Loucy (cell line): ENCODE results near the gene PIP5K1C.

Source experiments
- H2AFZ ChIP-seq: fragments of 200-600 bp; sonication (generic); 2 replicates; pipeline ENCODE4 v1.6.0; 2016; ENCODE audit warnings: antibody characterized with exemption, mild to moderate bottlenecking, low read length, moderate library complexity
- H3F3A ChIP-seq: fragments of 200-600 bp; 2 replicates; pipeline ENCODE4 v1.6.0; 2016; ENCODE audit warnings: antibody characterized with exemption, low read depth, mild to moderate bottlenecking
- H3K27me3 ChIP-seq: fragments of 200-600 bp; sonication (generic); 2 replicates; pipeline ENCODE4 v1.6.1; 2014; ENCODE audit warnings: low read length, mild to moderate bottlenecking; ENCODE audit not compliant: insufficient read depth, poor library complexity, severe bottlenecking
- H3K36me3 ChIP-seq: fragments of 200-600 bp; sonication (generic); 2 replicates; pipeline ENCODE4 v1.6.1; 2016; ENCODE audit warnings: low read length; ENCODE audit not compliant: insufficient read depth
- H3K4me1 ChIP-seq: fragments of 200-600 bp; sonication (generic); 2 replicates; pipeline ENCODE4 v1.5.1; 2014; ENCODE audit warnings: low read length, mild to moderate bottlenecking; ENCODE audit not compliant: insufficient read depth, poor library complexity, severe bottlenecking
- H3K4me2 ChIP-seq: fragments of 200-600 bp; sonication (generic); 2 replicates; pipeline ENCODE4 v1.6.0; 2014; ENCODE audit warnings: antibody characterized with exemption, low read length, low read depth, mild to moderate bottlenecking; ENCODE audit not compliant: poor library complexity, severe bottlenecking
- H3K4me3 ChIP-seq: fragments of 200-600 bp; sonication (generic); 2 replicates; pipeline ENCODE4 v1.5.1; 2014; ENCODE audit warnings: low read length, mild to moderate bottlenecking, mixed read lengths; ENCODE audit not compliant: poor library complexity, severe bottlenecking
- H3K79me2 ChIP-seq: fragments of 200-600 bp; sonication (generic); 2 replicates; pipeline ENCODE4 v1.6.1; 2014; ENCODE audit warnings: low read length; ENCODE audit not compliant: insufficient read depth
- H3K9ac ChIP-seq: fragments of 200-600 bp; sonication (generic); 2 replicates; pipeline ENCODE4 v1.6.0; 2014; ENCODE audit warnings: mild to moderate bottlenecking, low read depth, low read length, moderate library complexity; ENCODE audit not compliant: poor library complexity, severe bottlenecking
- H3K9me2 ChIP-seq: fragments of 200-600 bp; sonication (generic); replicated peaks from 2 replicates; pipeline ENCODE4 v1.6.1; 2016; ENCODE audit warnings: low read depth, low read length, mixed read lengths
- H3K9me3 ChIP-seq: fragments of 200-600 bp; sonication (generic); 2 replicates; pipeline ENCODE4 v1.6.1; 2014; ENCODE audit warnings: mild to moderate bottlenecking, antibody characterized with exemption, low read length, low read depth; ENCODE audit not compliant: insufficient read depth
- H4K20me1 ChIP-seq: fragments of 200-600 bp; sonication (generic); 2 replicates; pipeline ENCODE4 v1.6.0; 2014; ENCODE audit warnings: antibody characterized with exemption, low read length, mild to moderate bottlenecking; ENCODE audit not compliant: insufficient read depth, poor library complexity, severe bottlenecking
- CTCF ChIP-seq: fragments of 200-600 bp; sonication (generic); conservative IDR thresholded peaks from 2 replicates; pipeline ENCODE4 v1.5.1; 2014; ENCODE audit warnings: mild to moderate bottlenecking, antibody characterized with exemption, low read length
- EZH2phosphoT487 ChIP-seq: fragments of 200-600 bp; IDR thresholded peaks from 2 replicates; pipeline ENCODE4 v1.6.1; 2018; ENCODE audit warnings: antibody characterized with exemption, mild to moderate bottlenecking, moderate library complexity, borderline replicate concordance

The PIP5K1C gene

GRCh38 chr19:3692141-3693024 is 7.9 kb downstream of the PIP5K1C start:
- H3K79me2 ChIP-seq, result peaks cover 11% of the 10 kb centered on the region; the same call in 1 of the 2 replicates
- H3K4me2 ChIP-seq, result no peak overlapping the region

DNA sequence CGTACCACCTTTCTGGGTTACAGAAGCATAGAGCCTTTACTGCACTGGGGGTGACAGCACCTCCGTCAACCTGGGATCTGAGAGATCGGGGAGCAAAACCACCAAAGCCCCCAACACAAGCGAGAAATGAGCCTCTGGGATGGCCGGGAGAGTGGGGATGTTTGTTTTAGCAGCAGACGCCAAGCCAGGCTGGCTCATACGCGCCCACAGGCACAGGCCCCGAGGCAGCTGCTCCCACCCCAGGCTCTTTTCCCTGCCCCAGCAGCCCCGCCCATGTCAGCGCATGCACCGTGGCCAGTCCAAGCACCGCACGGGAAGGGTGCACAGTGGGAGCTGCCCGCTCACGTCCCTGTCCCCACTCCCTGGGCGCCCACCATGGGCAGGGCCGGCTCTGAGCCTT is 8.5 kb downstream of the PIP5K1C start:
- Histone ChIP-seq H2AFZ (no peak overlapping the region), H3K4me2 (no peak overlapping the region), H3K9me2 (no peaks in the 10 kb centered on the region), H3K36me3 (no peaks in the 10 kb centered on the region), H3F3A (no peaks in the 10 kb centered on the region), H3K9ac (no peak overlapping the region), H3K79me2 (peaks cover 6% of the 10 kb centered on the region; the same call in 1 of the 2 replicates), H3K4me1 (peaks cover 18% of the 10 kb centered on the region), H3K27me3 (no peaks in the 10 kb centered on the region), H3K9me3 (no peaks in the 10 kb centered on the region), H3K4me3 (no peak overlapping the region), H4K20me1 (peaks cover 35% of the 10 kb centered on the region)
- TF ChIP-seq EZH2phosphoT487, result no peak
- TF ChIP-seq CTCF, result no peak

More at GRCh38 chr19:3692141-3693024, 7.9 kb downstream of the PIP5K1C start:
- TF ChIP-seq EZH2phosphoT487 (no peak), CTCF (peak; percentile 70)
- H3K4me1 ChIP-seq, result peaks cover 18% of the 10 kb centered on the region
- no peaks in the 10 kb centered on the region for H3K27me3 ChIP-seq
- peaks cover 38% of the 10 kb centered on the region for H4K20me1 ChIP-seq
- H3K9me3 ChIP-seq, result no peaks in the 10 kb centered on the region
- H3F3A ChIP-seq, result no peaks in the 10 kb centered on the region
- no peak overlapping the region for H3K9ac ChIP-seq
- H3K9me2 ChIP-seq, result no peaks in the 10 kb centered on the region
- no peaks in the 10 kb centered on the region for H3K36me3 ChIP-seq
- no peak overlapping the region for H3K4me3 ChIP-seq
- no peak overlapping the region for H2AFZ ChIP-seq

DNA sequence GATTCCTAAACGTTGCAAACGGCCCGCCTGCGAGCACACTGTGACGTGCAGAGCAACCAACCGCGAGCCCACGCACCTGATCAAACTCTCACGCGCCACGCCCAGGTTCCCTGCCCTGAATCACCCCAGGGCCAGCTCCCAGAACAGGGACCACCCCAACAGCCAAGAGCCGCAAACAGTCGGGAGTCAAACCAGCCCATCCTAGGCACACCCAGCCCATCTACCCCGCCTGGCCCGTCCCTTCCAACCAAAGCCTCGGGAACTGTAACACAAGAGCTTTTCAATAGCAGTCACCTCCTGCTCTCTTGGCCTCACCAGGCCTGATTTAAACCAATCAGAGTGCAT is 8.9 kb downstream of the PIP5K1C start:
- no peaks in the 10 kb centered on the region for H3K27me3 ChIP-seq
- H3K4me1 ChIP-seq, result peaks cover 18% of the 10 kb centered on the region
- H3K79me2 ChIP-seq, result peaks cover 6% of the 10 kb centered on the region; the same call in 1 of the 2 replicates
- peaks cover 35% of the 10 kb centered on the region for H4K20me1 ChIP-seq
- H3K9me3 ChIP-seq, result no peaks in the 10 kb centered on the region
- TF ChIP-seq EZH2phosphoT487, result no peak
- TF ChIP-seq CTCF, result no peak
- no peak overlapping the region for H3K4me3 ChIP-seq
- no peaks in the 10 kb centered on the region for H3F3A ChIP-seq
- peak overlapping the region; percentile 34 for H3K4me2 ChIP-seq
- H3K9ac ChIP-seq, result no peak overlapping the region
- no peak overlapping the region for H2AFZ ChIP-seq
- no peaks in the 10 kb centered on the region for H3K9me2 ChIP-seq
- H3K36me3 ChIP-seq, result no peaks in the 10 kb centered on the region
